Measurements from ENCODE around the gene MAEA.
"Not testable (repeated sequence)": the region's sequence is repeated elsewhere in the genome, so short reads cannot be mapped to it uniquely, and the experiment has no call there.

Gene MAEA

DNA sequence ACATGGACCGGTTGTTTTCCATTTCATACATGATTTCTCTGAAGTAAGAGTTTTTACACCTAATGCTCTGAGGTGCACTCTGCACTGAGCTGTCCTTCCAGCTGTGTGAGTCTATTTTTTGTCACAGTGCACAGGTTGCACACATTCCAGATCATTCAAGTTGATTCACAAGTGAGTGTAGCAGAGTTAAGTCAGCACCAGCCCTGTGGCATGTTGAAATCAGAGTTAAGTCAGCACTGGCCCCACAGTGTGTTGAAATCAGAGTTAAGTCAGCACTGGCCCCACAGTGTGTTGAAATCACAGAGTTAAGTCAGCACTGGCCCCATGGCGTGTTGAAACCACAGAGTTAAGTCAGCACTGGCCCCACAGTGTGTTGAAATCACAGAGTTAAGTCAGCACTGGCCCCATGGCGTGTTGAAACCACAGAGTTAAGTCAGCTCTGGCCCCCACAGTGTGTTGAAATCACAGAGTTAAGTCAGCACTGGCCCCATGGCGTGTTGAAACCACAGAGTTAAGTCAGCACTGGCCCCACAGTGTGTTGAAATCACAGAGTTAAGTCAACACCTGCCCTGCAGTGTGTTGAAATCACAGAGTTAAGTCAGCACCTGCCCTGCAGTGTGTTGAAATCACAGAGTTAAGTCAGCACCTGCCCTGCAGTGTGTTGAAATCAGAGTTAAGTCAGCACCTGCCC lies 45.6 kb downstream of the MAEA start:
- CTCF ChIA-PET, result interaction anchor here (1.0 kb wide), 1 partner anchor 11 kb away, joined by 3 read pairs; no protein-coding TSS in a partner anchor
- H3K36me3 ChIP-seq (ENCODE audit: control insufficient read depth in 4 of 4, insufficient read depth in 4 of 4, low read length in 3 of 4), result peaks cover 12 to 73% (median 53%) of the 10 kb centered on the region in 4 experiments
- H3K27ac ChIP-seq (ENCODE audit: insufficient read depth in 1 of 2, low read depth in 1 of 2, low read length in 2 of 2, poor library complexity in 1 of 2, severe bottlenecking in 2 of 2); H3K4me3 ChIP-seq (ENCODE audit: control insufficient read depth in 1 of 7, extremely low read depth in 1 of 7, insufficient read depth in 4 of 7, low read depth in 2 of 7, low read length in 6 of 7); DNase-seq; POLR2A ChIA-PET; H3K9me3 ChIP-seq (ENCODE audit: control extremely low read depth in 1 of 5, control insufficient read depth in 4 of 5, insufficient read depth in 2 of 5, low read depth in 1 of 5, low read length in 4 of 5); H3K27me3 ChIP-seq (replicated peaks in 2 of 5; ENCODE audit: control insufficient read depth in 4 of 5, insufficient read depth in 5 of 5, low read length in 4 of 5); H3K4me1 ChIP-seq (ENCODE audit: control extremely low read depth in 1 of 4, control insufficient read depth in 4 of 4, insufficient read depth in 4 of 4, low read length in 3 of 4): not testable (repeated sequence)
- 92% methylated on average over 4 of the region's 4 CpGs for WGBS (ENCODE audit: insufficient coverage)

DNA sequence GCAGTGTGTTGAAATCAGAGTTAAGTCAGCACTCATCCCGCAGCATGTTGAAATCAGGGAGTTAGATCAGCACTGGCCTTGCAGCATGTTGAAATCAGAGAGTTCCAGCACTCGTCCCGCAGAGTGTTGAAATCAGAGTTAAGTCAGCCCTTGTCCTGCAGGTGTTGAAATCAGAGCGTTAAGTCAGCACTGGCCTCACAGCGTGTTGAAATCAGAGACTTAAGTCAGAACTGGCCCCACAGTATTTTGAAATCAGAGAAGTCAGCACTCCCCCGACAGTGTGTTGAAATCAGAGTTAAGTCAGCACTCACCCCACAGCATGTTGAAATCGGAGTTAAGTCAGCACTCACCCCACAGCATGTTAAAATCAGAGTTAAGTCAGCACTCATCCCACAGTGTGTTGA lies 46.4 kb downstream of the MAEA start:
- no peaks in the 10 kb centered on the region for H3K27me3 ChIP-seq (replicated peaks in 2 of 5; ENCODE audit: control insufficient read depth in 4 of 5, insufficient read depth in 5 of 5, low read length in 4 of 5)
- no peaks in the 10 kb centered on the region for H3K4me1 ChIP-seq (ENCODE audit: control extremely low read depth in 1 of 4, control insufficient read depth in 4 of 4, insufficient read depth in 4 of 4, low read length in 3 of 4)
- no peak overlapping the region for H3K27ac ChIP-seq (ENCODE audit: insufficient read depth in 1 of 2, low read depth in 1 of 2, low read length in 2 of 2, poor library complexity in 1 of 2, severe bottlenecking in 2 of 2)
- peaks cover 12 to 75% (median 55%) of the 10 kb centered on the region in 4 experiments for H3K36me3 ChIP-seq (ENCODE audit: control insufficient read depth in 4 of 4, insufficient read depth in 4 of 4, low read length in 3 of 4)
- H3K9me3 ChIP-seq (ENCODE audit: control extremely low read depth in 1 of 5, control insufficient read depth in 4 of 5, insufficient read depth in 2 of 5, low read depth in 1 of 5, low read length in 4 of 5), result peaks cover 0 to 2% (median 0%) of the 10 kb centered on the region in 5 experiments
- DNase-seq, result peak in 1 of 3 donors; percentile 8
- POLR2A ChIA-PET, result no interaction called here
- H3K4me3 ChIP-seq (ENCODE audit: control insufficient read depth in 1 of 7, extremely low read depth in 1 of 7, insufficient read depth in 4 of 7, low read depth in 2 of 7, low read length in 6 of 7), result no peak overlapping the region
- WGBS (ENCODE audit: insufficient coverage), result 93% methylated on average over 6 of the region's 7 CpGs
- CTCF ChIA-PET, result no interaction called here

DNA sequence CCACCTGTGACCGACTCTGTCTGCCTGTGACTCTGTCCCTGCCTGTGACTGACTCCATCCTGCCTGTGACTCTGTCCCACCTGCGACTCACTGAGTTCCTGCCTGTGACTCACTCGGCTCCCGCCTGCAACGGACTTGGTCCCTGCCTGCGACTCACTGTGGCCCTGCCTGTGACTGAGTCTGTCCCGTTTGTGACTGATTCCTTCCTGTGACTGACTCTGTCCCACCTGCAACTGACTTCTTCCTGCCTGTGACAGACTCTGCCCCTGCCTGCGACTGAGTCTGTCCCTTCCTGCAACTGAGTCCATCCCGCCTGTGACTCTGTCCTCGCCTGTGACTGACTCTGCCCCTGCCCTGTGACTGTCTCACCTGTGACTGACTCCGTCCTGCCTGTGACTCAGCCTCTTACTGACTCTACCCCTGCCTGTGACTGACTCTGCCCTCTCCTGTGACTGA lies 47.7 kb downstream of the MAEA start:
- ChIA-PET POLR2A (no interaction called here), CTCF (no interaction called here)
- H3K4me1 ChIP-seq (ENCODE audit: control extremely low read depth in 1 of 4, control insufficient read depth in 4 of 4, insufficient read depth in 4 of 4, low read length in 3 of 4), result no peaks in the 10 kb centered on the region
- H3K36me3 ChIP-seq (ENCODE audit: control insufficient read depth in 4 of 4, insufficient read depth in 4 of 4, low read length in 3 of 4), result peaks cover 12 to 79% (median 51%) of the 10 kb centered on the region in 4 experiments
- peaks cover 0 to 2% (median 0%) of the 10 kb centered on the region in 5 experiments for H3K9me3 ChIP-seq (ENCODE audit: control extremely low read depth in 1 of 5, control insufficient read depth in 4 of 5, insufficient read depth in 2 of 5, low read depth in 1 of 5, low read length in 4 of 5)
- no peaks in the 10 kb centered on the region for H3K27me3 ChIP-seq (replicated peaks in 2 of 5; ENCODE audit: control insufficient read depth in 4 of 5, insufficient read depth in 5 of 5, low read length in 4 of 5)
- H3K4me3 ChIP-seq (ENCODE audit: control insufficient read depth in 1 of 7, extremely low read depth in 1 of 7, insufficient read depth in 4 of 7, low read depth in 2 of 7, low read length in 6 of 7), result no peak overlapping the region
- H3K27ac ChIP-seq (ENCODE audit: insufficient read depth in 1 of 2, low read depth in 1 of 2, low read length in 2 of 2, poor library complexity in 1 of 2, severe bottlenecking in 2 of 2), result no peak overlapping the region
- DNase-seq, result peak in 1 of 3 donors; percentile 23
- WGBS (ENCODE audit: insufficient coverage), result 86% methylated on average over 11 of the region's 11 CpGs

DNA sequence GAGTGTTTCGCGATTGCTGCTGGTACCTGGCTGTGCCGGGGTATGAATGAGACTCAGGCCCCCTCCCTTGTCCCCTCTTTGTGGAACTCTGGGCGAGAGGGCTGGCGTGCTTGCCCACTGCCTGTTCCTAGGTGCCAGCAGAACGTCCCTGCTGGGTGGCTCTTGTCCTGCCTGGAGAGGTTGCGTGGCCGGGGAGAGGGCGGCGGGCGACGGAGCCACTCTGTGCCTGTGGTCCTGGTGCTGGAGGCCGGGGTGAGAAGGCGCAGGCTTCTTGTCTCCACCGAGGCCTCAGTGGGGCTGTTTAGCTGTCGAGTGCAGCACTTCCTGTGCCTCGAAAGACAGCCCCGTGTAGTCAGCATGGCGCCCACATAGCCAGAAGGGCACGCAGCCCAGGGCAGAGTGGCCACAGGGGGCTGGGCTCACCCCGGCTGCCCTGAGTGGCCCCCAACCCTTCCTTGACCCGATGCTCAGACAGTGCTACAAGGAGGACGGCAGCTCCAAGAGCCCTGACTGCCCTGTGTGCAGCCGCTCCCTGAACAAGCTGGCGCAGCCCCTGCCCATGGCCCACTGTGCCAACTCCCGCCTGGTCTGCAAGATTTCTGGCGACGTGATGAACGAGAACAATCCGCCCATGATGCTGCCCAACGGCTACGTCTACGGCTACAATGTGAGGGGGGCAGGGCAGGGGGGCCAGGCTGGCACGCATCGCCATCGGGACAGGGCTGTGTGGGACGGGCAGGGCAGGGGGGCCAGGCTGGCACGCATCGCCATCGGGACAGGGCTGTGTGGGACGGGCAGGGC lies 48.5 kb downstream of the MAEA start:
- DNase-seq, result no peak
- peaks cover 0 to 2% (median 0%) of the 10 kb centered on the region in 5 experiments for H3K9me3 ChIP-seq (ENCODE audit: control extremely low read depth in 1 of 5, control insufficient read depth in 4 of 5, insufficient read depth in 2 of 5, low read depth in 1 of 5, low read length in 4 of 5)
- ChIA-PET CTCF (no interaction called here), POLR2A (no interaction called here)
- H3K4me1 ChIP-seq (ENCODE audit: control extremely low read depth in 1 of 4, control insufficient read depth in 4 of 4, insufficient read depth in 4 of 4, low read length in 3 of 4), result no peaks in the 10 kb centered on the region
- H3K27ac ChIP-seq (ENCODE audit: insufficient read depth in 1 of 2, low read depth in 1 of 2, low read length in 2 of 2, poor library complexity in 1 of 2, severe bottlenecking in 2 of 2), result no peak overlapping the region
- H3K36me3 ChIP-seq (ENCODE audit: control insufficient read depth in 4 of 4, insufficient read depth in 4 of 4, low read length in 3 of 4), result peaks cover 12 to 72% (median 49%) of the 10 kb centered on the region in 4 experiments
- 98% methylated on average over 38 of the region's 41 CpGs for WGBS (ENCODE audit: insufficient coverage)
- H3K4me3 ChIP-seq (ENCODE audit: control insufficient read depth in 1 of 7, extremely low read depth in 1 of 7, insufficient read depth in 4 of 7, low read depth in 2 of 7, low read length in 6 of 7), result no peak overlapping the region
- H3K27me3 ChIP-seq (replicated peaks in 2 of 5; ENCODE audit: control insufficient read depth in 4 of 5, insufficient read depth in 5 of 5, low read length in 4 of 5), result no peaks in the 10 kb centered on the region

DNA sequence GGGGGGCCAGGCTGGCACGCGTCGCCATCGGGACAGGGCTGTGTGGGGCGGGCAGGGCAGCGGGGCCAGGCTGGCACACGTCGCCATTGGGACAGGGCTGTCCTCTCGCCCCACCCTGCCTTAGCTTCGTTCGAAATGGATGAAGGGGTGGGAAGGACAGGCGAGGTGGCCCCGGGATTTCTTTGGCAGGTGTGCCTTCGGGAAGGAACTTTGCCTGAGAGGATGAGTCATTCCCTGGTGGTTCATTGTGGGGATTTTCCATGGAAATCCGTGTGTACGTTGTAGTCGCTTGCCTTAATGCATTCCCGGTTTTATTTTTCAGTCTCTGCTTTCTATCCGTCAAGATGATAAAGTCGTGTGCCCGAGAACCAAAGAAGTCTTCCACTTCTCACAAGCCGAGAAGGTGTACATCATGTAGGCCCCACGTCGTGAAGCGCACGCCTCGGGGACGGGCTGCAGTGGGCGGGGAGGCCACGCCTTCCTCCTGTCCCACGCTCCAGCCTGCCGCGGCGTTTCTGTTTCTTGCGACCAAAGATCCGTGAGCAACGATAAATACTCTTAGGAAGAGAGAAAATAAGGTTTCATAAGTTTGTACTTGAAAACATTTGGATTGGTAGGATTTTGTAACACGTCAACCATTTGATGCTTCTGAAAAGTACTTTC lies 49.2 kb downstream of the MAEA start:
- Histone ChIP-seq H3K9me3 (ENCODE audit: control extremely low read depth in 1 of 5, control insufficient read depth in 4 of 5, insufficient read depth in 2 of 5, low read depth in 1 of 5, low read length in 4 of 5) (peaks cover 0 to 2% (median 0%) of the 10 kb centered on the region in 5 experiments), H3K4me1 (ENCODE audit: control extremely low read depth in 1 of 4, control insufficient read depth in 4 of 4, insufficient read depth in 4 of 4, low read length in 3 of 4) (no peaks in the 10 kb centered on the region), H3K27me3 (replicated peaks in 2 of 5; ENCODE audit: control insufficient read depth in 4 of 5, insufficient read depth in 5 of 5, low read length in 4 of 5) (no peaks in the 10 kb centered on the region), H3K4me3 (ENCODE audit: control insufficient read depth in 1 of 7, extremely low read depth in 1 of 7, insufficient read depth in 4 of 7, low read depth in 2 of 7, low read length in 6 of 7) (no peak overlapping the region), H3K36me3 (ENCODE audit: control insufficient read depth in 4 of 4, insufficient read depth in 4 of 4, low read length in 3 of 4) (peaks cover 12 to 69% (median 47%) of the 10 kb centered on the region in 4 experiments), H3K27ac (ENCODE audit: insufficient read depth in 1 of 2, low read depth in 1 of 2, low read length in 2 of 2, poor library complexity in 1 of 2, severe bottlenecking in 2 of 2) (no peak overlapping the region)
- ChIA-PET CTCF (no interaction called here), POLR2A (no interaction called here)
- no peak for DNase-seq
- WGBS (ENCODE audit: insufficient coverage), result 96% methylated on average over 27 of the region's 38 CpGs

DNA sequence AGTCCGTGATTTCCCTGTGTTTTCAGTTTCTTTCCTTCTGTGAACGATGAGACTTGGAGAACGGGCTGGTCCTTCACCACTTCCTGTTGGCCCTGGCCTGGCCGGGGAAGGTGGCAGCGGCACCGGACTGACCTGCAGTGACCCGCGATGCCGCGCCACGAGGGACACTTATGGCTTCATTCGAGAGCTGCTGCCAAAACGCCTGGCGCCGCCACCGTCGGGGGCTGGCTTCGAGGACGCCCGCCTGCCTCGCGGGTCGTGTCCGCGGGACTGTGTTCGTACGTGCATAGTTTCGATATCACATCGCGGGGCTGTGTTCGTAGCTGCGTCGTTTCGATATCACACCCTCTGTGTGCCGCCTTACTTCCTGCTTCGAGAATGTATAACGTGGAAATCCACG lies 49.8 kb downstream of the MAEA start:
- WGBS (ENCODE audit: insufficient coverage), result 98% methylated on average over 38 of the region's 38 CpGs
- H3K36me3 ChIP-seq (ENCODE audit: control insufficient read depth in 4 of 4, insufficient read depth in 4 of 4, low read length in 3 of 4), result peaks cover 12 to 64% (median 45%) of the 10 kb centered on the region in 4 experiments
- H3K27ac ChIP-seq (ENCODE audit: insufficient read depth in 1 of 2, low read depth in 1 of 2, low read length in 2 of 2, poor library complexity in 1 of 2, severe bottlenecking in 2 of 2), result no peak overlapping the region
- ChIA-PET CTCF (no interaction called here), POLR2A (no interaction called here)
- no peaks in the 10 kb centered on the region for H3K27me3 ChIP-seq (replicated peaks in 2 of 5; ENCODE audit: control insufficient read depth in 4 of 5, insufficient read depth in 5 of 5, low read length in 4 of 5)
- H3K4me3 ChIP-seq (ENCODE audit: control insufficient read depth in 1 of 7, extremely low read depth in 1 of 7, insufficient read depth in 4 of 7, low read depth in 2 of 7, low read length in 6 of 7), result no peak overlapping the region
- no peak for DNase-seq
- no peaks in the 10 kb centered on the region for H3K4me1 ChIP-seq (ENCODE audit: control extremely low read depth in 1 of 4, control insufficient read depth in 4 of 4, insufficient read depth in 4 of 4, low read length in 3 of 4)
- peaks cover 0 to 2% (median 0%) of the 10 kb centered on the region in 5 experiments for H3K9me3 ChIP-seq (ENCODE audit: control extremely low read depth in 1 of 5, control insufficient read depth in 4 of 5, insufficient read depth in 2 of 5, low read depth in 1 of 5, low read length in 4 of 5)
